Activated CD4-positive, alpha-beta T cell treated with anti-CD3 and anti-CD28 coated beads for 24 hours (primary cell): Measurements from ENCODE around the gene GPNMB.

Source experiments
- DNase-seq, 2 donors: peaks; one replicate each; pipeline ENCODE4 v3.0.0-alpha.2; 2020; ENCODE audit warnings: low read depth in 2 of 2

The GPNMB gene

DNA sequence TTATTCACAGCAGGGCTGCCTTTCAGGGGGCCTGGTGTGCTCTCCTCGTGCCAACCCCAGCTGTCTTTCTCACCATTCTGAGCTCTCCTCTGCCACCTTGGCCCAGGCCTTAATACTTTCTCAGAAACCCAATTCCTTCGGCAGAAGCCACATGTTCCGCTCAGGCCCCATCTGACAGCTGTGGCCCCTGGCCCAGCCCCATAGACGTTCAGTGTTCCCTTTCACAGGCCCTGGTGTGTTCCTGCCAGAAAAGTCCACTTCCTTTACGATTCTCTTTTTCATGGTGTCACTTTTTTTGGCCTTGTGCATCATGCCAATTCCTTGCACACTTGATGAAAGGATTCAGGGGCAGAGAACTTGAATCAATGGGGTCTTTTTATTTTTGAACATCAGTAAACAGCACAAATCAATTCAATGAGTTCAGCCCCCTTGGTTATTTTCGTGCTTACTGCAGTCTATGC, 15.9 kb upstream of the GPNMB start:
- no peak for DNase-seq

DNA sequence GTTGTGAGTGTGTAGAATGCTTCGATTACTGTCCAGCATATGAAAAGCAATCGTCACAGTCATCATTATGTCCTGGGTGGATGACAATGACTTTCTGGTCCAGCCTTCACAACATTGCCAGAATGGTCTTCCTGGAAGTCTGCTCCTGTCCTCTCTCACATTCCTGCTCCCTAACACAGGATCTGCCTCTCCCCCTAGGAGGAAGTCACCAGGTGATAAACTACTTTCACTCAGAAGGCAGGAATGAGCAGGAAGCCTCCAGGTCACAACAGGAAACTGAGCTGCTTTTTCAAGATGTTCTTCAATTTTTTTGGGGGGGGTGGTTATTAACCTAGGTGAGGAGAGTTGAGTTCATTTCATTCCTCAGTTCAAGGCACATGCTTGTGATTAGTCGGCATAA, 13.6 kb upstream of the GPNMB start:
- no peak for DNase-seq

DNA sequence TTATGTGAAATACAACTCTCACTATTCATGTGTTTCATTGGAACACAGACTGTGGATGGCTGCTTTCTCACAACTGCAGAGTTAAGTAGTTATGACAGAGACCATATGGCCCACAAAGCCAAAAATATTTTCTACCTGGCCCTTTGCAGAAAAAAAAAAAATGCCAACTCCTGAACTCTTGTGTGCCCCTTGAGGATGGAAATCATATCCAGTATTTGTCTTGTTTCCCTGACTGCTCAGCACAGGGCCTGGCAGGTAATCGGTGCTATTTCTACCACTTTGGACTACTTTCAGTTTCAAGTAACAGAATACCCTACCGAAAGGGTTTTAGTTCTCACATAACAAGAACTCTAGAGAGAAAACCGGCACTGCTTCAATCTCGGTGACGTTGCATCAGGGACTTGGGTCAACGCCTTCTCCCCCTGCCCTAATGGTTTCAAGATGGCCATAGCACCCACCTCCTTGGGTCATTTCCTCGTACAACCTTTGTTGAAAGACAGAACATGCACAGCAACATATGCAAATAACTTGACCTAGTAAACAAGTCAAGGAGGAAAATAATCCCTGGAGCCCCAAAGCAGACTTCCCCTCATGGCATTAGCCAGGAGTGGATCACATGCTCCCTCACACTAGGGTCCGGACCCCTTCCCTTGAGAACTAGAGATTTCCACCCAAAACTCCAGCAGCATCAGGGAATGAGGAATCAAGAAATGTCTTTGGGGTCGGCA, 11.8 kb upstream of the GPNMB start:
- DNase-seq: no peak

DNA sequence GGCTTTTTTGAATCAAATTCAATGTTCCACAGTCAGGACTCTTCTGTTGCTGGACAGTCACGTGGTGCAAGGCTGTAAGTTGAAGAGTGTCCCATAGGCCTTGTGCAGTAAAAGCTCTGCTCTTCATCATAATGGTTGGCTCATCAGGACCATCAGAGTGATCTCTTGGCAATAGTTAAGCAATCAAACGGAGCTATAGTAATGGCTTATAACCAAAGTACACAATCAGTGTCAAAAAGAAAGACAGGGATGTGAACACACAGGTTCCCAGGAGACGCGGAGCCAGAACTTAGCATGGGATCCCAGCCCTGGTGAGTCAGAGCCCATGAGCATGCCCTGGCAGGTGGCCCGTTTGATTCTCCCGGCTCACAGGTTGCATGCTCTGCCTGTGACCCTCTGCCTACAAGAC, 10.8 kb upstream of the GPNMB start:
- no peak for DNase-seq

DNA sequence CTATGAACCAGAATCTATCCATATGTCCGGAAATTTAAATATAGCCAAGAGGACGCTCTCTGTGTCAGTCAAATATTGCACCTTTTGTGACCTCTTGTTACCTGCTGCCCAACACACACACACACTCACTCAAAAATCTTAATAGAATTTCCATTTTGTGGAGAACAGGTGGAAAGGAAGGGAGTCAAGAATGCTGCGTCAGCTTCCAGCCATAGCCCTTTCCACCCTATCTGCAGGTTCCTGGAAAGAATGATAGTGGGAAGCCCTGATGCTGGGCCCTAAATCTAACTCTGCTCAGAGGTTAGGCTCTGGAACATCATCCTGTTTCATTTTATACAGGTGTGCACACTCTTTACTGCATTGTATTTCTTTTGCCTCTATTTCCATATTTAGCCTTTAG, 9.6 kb upstream of the GPNMB start:
- no peak for DNase-seq

DNA sequence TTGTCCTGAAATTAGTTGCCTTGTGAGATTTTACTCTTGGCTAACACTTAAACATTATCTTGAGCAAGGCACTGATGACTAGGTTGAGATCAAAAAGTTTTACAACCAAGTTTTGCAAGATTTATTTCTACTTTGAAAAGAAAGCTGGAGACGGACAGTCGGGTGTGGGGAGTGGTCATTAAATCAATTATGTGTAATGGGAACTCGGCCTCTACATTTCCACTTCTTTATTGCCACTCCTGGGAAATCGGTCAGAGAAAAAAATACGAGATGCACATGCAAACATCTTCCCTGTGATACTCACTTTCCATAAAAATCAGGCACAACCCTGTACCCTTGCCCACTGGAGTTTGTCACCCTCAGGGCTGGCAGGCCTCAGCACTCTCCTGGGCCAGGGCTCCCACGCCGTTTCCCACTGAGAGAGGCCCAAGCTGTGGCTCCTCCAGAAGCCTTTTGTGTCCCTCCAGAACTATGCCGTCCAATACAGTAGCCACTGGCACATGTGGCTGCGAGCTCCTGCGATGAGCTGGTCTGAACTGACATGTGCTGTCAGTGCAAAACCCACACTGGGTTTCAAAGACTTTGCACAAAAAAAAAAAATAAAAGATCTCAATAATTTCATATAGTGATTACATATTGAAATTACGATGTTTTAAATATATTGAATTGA, 7.5 kb upstream of the GPNMB start:
- DNase-seq: no peak

DNA sequence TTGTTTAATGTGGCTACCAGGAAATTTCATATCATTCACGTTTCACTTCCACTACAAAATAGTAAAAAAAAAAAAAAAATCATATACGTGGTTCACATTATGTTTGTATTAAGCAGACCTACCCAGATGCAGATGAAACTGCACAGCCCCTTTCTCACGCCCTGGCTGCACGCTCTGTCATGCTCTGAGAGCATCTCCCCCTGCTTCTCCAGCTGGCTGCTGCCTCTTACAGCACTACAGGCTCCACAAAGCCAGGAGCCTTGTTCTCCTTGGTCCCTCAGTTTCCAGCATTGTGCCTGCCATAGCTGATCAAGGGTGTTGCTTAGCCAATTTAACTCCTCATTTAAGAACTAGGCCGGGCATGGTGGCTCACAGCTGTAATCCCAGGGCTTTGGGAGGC, 6.9 kb upstream of the GPNMB start:
- no peak for DNase-seq

DNA sequence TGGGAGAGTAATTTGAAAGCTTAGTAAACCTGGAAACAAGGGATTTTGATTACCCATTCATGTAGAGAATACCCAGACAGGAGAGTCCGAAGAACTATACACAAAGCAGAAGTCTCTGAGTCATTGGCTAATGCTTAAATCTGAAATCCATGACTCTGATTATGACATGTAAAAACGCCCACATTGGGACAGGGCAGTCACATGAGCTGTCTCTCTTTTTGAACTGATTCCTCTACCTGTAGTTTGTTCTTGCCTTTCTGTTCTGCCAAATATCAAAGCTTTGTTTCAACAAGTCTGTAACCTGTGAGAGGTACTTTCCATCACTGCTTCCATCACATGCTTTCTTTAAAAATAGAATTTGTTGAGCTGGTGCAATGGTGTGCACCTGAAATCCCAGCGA, 4.3 kb upstream of the GPNMB start:
- no peak for DNase-seq

DNA sequence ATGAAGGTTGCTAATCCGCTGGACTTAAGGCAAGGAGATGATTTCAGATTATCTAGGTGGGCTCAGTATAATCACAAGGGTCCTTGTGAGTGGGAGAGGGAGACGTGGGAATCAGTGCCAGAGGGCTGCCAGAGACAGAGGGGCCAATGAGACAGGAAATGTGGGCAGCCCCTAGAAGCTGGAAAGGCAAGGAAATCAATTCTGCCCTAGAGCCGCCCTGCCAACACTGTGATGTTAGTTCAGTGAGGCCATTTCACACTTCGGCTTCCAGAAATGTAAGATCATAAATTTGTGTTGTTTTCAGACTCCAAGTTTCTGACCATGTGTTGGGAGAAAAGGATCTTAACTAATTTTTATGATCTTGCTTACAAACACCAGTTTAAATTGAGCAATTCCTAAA, 3.6 kb upstream of the GPNMB start:
- no peak for DNase-seq

DNA sequence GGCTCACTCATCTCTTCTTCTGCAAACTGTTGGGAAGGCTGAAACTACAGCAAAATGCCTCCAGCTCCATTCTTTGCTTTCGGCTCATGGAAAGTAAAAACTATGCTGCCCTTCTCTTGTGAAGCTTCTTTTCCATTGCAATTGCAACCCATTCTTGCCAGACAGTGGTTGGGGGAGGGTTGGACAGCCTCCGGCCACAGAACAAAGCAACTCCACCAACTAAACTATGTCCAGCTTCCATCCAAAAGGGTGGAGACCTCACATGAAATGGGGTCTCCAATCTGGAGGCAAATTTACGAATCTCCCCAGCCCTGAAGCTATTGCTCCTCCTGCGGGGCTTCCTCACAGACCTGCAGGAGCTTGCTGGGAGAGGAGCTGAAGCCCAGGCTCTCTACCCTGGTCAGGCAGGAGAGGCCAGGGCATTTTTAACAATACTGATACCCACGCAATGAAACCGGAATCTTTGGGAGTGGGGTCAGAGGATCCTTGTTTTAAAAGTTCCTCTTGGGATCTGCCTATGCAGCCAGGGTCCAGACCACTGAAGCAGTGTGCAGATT, 549 bp downstream of the GPNMB start:
- no peak for DNase-seq

DNA sequence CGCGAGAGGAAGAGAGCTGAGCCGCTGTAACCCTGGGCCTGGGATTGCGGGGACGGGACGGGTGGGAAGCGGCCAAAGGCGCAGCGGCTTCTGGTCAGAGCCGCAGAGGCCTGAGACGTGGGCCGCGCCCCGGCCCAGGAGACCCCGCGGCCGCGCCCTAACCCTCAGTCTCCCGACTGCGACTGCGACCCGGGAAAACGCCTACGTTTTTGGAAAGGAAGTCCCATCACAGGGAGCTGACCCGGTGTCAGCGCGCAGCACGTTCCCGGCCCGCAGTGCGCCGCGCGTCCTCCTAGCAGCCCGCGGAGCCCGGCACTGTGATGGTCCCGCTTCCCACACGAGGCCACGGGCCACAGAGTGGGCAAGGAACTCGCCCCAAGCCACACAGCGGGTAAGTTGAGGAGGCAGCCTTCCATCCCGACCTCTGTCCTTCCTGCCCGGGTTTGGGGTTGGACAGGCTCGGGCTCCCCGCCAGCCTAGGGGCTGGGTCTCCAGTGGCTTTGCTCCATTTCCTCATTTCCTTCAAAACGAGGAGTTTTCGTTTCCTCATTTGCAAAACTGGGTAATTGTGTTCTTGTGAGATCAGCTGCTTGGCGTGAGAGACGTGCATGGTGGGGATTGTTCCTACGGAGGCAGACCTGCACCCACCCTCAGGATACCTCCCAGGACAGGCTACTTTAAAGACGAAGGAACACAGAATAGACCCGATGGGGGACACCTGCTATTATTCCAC, 1.2 kb downstream of the GPNMB start:
- peak in 1 of 2 donors; percentile 0 for DNase-seq

DNA sequence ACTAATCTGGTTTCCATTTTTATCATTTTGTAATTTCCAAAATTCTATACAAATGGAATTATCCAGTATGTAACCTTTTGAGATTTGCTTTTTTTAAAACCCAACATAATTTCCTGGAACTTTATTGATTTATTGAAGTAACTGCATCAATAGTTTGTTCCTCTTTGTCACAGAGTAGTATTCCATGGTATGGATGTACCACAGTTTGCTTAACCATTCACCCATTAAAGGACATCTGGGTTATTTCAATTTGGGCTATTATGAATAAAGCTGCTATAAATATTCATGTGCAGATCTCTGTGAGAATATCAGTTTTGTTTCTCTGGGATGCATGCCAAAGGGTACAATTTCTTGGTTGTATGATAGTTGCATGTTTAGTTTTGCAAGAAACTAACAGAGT, 2.9 kb downstream of the GPNMB start:
- DNase-seq: no peak

DNA sequence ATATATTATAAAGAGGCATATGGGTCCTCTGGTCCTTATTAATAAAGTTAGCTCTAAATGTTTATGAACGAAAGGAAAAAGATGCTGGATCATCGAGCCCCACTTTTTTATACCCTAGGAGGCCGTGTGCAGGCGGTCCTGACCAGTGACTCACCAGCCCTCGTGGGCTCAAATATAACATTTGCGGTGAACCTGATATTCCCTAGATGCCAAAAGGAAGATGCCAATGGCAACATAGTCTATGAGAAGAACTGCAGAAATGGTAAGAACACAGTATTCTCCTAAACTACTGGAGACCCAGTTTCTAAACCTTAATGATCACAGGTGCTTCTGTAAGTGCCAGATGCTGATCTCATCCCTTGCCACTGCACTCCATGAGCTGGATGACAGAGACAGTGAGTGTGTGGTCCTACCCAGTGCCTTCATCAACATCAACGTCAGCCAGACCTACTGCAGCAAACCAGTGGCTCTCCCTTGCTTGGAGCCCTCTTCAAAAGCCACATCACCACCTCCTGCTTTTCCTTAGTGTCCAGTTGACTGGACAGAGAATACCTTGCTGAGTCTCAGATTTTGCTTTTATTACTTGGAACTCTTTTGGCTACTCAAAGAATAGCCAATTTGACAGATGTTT, 7.6 kb downstream of the GPNMB start:
- no peak for DNase-seq

DNA sequence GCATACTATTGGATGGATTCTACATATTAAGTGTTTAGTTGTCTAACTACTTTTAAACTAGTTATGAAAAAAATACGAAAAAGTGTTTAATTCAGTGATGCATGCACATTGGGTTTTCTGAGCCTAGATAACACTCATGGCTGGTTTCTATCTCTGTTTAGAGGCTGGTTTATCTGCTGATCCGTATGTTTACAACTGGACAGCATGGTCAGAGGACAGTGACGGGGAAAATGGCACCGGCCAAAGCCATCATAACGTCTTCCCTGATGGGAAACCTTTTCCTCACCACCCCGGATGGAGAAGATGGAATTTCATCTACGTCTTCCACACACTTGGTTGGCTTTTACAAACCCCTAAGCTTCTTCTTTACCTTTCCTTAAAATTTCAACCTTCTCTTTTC, 10.2 kb downstream of the GPNMB start:
- DNase-seq: no peak

DNA sequence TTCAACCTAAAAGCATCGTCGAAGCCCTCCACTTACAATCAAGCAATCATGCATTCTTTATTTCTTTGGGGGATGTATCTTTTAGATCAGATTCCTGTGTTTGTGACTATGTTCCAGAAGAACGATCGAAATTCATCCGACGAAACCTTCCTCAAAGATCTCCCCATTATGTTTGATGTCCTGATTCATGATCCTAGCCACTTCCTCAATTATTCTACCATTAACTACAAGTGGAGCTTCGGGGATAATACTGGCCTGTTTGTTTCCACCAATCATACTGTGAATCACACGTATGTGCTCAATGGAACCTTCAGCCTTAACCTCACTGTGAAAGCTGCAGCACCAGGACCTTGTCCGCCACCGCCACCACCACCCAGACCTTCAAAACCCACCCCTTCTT, 13.8 kb downstream of the GPNMB start:
- DNase-seq: no peak

DNA sequence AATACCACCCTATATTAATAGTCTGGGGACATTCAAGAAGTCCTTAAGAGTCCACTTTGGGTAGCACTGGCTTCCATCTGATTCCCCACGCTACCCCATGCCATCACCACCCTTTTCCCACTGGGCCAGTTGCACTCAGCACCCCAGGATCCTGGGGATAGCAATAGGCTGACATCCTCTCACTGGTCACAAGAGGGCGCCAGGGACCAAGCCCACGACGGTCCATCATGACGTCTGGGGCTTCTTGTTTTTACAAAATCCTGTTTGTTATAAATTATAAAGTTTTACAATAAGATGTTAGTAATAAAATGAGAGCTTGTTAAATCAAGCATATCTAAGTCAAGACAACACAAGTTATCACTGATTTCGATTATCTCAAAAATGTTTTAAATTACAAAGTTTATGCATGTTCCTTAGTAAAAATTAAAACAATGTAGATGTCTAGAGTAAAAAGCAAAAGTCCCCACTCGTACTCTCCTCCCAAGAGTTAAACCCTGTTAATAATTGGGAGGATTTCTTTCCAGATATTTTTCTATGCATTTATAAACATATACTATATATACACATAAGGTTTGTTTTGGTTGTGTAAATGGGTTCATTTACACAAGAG, 15.4 kb downstream of the GPNMB start:
- DNase-seq: peak; percentile 17 to 45

DNA sequence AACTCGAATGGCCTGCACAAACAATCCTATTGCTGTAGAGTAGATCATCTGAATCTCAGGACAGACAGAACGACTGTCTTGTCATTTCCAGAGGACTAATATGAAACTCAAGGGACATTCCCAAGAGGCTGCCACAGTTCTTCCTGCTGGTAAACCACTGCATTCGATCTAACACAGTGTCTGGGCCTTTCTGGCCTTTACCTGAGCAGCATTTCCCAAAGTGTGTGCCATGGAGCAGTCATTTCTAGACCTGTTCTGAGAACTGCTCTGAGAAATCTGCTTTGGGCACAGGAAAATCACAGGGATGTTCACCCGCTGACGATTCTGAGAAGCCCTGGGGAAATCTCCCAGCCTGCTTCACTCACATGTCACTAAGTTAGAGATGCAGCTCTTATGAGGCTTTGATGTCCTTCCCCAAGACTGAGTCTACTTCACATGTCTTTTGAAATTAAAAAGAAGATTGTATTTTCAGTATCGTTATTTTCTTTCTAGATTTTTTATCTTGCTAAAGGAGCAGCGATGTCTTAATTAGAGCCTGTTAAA, 18.4 kb downstream of the GPNMB start:
- no peak for DNase-seq

DNA sequence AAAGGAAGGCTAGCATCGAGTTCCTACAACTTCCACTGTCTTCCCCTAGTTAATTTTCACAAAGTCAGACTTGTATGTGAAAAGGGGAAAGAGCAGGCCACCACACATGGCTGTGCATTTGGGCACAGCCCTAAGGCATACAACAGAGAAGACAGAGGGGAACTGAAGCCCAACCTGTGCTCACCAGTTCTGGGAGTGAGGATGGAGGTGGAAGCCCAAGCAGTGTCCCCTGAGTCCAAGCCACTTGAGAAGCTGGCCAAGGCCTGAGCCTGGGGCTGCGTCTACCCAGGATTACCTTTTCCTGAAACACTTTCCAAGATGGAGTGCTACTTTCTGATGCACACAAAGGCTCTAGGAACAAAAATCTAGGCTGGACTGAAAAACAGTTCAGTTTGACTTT, 20.3 kb downstream of the GPNMB start:
- no peak for DNase-seq

DNA sequence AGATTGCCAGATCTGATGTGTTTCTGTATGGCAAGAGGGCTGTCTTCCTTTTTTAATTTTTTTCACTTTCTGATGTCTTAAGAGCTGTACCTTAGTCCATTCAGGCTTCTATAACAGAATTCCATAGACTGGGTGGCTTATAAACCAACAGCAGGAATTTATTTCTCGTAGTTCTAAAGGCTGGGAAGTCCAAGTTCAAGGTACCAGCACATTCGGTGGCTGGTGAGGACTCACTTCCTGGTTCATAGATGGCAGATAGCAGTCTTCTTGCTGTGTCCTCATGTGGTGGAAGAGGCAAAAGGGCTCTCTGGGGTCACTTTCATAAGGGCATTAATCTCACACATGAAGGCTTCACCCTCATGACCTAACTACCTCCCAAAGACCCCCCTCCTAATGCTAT, 20.8 kb downstream of the GPNMB start:
- DNase-seq: no peak

DNA sequence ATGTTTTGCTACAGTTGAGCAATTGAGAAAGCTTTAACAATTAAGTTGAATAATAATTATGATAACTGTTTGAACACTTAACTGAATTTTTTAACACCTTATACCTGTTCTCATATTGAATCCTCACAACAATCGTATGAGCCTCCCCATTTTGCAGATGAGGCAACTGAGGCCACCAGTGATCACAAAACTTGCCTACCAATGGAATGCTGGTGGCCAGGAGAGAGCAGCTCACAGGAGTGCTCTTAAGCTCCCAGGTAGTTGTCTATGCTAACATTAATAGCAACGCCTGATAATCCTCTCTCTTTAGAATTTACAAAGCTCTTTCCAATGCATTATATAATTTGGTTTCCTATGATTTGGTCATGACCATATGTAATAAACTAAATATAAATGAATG, 21.6 kb downstream of the GPNMB start:
- DNase-seq: no peak

DNA sequence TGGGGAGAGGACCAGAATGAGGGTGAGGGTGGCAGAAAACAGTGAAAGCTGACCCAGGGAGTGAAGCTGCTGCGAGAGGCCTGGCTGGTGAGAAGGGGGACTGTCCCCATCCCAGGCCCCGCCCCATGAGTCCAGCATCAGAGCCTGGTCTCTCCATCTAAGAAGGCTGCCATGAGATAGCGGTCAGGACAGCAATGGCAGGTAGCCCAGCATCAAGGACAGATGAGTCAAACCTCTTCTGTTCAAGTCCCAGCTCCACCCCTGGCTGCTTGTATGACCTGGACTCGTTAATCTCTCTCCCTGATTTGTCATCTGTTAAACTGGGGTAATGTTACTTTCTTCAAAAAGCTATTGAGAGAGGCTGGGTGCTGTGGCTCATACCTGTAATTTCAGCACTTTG, 22.2 kb downstream of the GPNMB start:
- no peak for DNase-seq
